Endothelial cell of umbilical vein (primary cell): ENCODE results near the gene FAM83C.

Experiments
- POLR2A ChIP-seq: IDR thresholded peaks from 2 replicates; pipeline ENCODE4 v1.6.1; 2012; ENCODE audit warnings: low read depth, mild to moderate bottlenecking, control low read depth, low read length
- TF ChIP-seq, protein P1 (sequence below), 2 donors: IDR thresholded peaks; 1 replicate in 1 of 2; 2 replicates in 1 of 2; pipeline ENCODE4 v1.5.1; 2011; ENCODE audit warnings: low read length in 2 of 2, mild to moderate bottlenecking in 2 of 2, moderate library complexity in 2 of 2, control low read depth in 1 of 2, inconsistent platforms in 1 of 2, low read depth in 1 of 2; ENCODE audit not compliant: insufficient read depth in 1 of 2; ENCODE audit errors: extremely low read depth in 1 of 2

DNA sequence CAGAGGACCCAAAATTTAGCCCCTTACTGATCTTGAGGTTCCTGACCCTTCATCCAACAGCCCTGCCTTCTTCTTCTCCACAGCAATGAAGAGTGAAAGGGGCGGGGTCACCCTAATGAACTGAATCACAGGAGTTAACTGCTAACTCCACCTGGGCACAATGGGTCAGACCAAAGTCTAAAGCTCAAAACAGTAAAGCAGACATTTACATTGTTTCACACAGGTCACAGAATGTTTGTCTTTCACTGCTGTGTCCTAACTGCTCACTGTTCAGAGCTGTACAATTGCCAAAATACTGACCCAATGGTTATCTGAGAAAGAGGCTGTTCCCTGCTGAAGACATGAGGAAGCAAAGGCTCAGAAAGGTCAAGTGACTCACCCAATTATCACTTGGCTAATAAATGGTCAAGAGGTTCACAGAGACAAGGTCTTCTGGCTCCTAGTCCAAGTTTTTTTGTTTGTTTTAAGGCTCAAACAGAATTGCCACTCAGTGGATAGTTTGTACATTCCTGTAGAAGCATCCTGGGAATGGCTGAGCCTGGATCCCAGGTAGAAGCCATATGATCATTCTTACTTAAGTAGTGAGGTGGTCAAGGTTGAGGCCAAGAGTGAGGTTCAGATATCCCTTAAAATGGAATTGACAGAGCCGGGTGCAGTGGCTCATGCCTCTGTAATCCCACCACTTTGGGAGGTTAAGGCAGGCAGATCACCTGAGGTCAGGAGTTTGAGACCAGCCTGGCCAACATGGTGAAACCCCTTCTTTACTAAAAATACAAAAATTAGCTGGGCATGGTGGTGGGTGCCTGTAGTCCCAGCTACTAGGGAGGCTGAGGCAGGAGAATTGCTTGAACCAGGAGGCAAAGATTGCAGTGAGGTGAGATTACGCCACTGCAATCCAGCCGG lies 35.1 kb upstream of the FAM83C start:
- TF ChIP-seq, protein P1, sequence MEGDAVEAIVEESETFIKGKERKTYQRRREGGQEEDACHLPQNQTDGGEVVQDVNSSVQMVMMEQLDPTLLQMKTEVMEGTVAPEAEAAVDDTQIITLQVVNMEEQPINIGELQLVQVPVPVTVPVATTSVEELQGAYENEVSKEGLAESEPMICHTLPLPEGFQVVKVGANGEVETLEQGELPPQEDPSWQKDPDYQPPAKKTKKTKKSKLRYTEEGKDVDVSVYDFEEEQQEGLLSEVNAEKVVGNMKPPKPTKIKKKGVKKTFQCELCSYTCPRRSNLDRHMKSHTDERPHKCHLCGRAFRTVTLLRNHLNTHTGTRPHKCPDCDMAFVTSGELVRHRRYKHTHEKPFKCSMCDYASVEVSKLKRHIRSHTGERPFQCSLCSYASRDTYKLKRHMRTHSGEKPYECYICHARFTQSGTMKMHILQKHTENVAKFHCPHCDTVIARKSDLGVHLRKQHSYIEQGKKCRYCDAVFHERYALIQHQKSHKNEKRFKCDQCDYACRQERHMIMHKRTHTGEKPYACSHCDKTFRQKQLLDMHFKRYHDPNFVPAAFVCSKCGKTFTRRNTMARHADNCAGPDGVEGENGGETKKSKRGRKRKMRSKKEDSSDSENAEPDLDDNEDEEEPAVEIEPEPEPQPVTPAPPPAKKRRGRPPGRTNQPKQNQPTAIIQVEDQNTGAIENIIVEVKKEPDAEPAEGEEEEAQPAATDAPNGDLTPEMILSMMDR (IDR thresholded peaks at IDR 0.05; ENCODE audit: extremely low read depth in 1 of 2, insufficient read depth in 1 of 2, low read depth in 1 of 2, low read length in 2 of 2), result no peak
- TF ChIP-seq POLR2A, result no peak
